K562 (cell line): ENCODE data around the gene LGALS3. TPM values are rescaled to one million over a fixed set of nuclear protein-coding genes. Genes with fewer than 3 reads are reported as not detected.

Experiments
- CC2D1A ChIP-seq: fragments of 450-650 bp; IDR thresholded peaks from 2 replicates; pipeline ENCODE4 v1.6.1; 2017; ENCODE audit warnings: mild to moderate bottlenecking
- DPF2 ChIP-seq: fragments of 450-650 bp; IDR thresholded peaks from 2 replicates; pipeline ENCODE4 v1.6.1; 2016
- HNRNPL ChIP-seq: fragments of 200-400 bp; formaldehyde crosslinking; IDR thresholded peaks from 2 replicates; pipeline ENCODE4 v1.6.1; 2017; ENCODE audit warnings: low read depth, mild to moderate bottlenecking, low read length
- NCOR1 ChIP-seq: fragments of 450-650 bp; IDR thresholded peaks from 2 replicates; pipeline ENCODE4 v1.6.1; 2016; ENCODE audit warnings: mild to moderate bottlenecking, moderate library complexity
- NFATC3 ChIP-seq: fragments of 450-650 bp; IDR thresholded peaks from 2 replicates; pipeline ENCODE4 v1.6.1; 2017; ENCODE audit warnings: mild to moderate bottlenecking
- NFE2 ChIP-seq: IDR thresholded peaks from 2 replicates; pipeline ENCODE4 v1.6.1; 2014; ENCODE audit warnings: antibody characterized with exemption, low read depth
- PHF20 ChIP-seq: fragments of 450-650 bp; IDR thresholded peaks from 2 replicates; pipeline ENCODE4 v1.6.1; 2018; ENCODE audit not compliant: partially characterized antibody
- STAT5B ChIP-seq: fragments of 250-450 bp; sonication (Bioruptor Pico); IDR thresholded peaks from 2 replicates; pipeline ENCODE4 v1.8.0; 2021; ENCODE audit warnings: mild to moderate bottlenecking, inconsistent platforms
- ZNF41 ChIP-seq: fragments of 250-450 bp; sonication (Bioruptor Pico); conservative IDR thresholded peaks from 2 replicates; pipeline ENCODE4 v1.4.0; 2020; ENCODE audit warnings: mild to moderate bottlenecking
- ZNF589 ChIP-seq: fragments of 200-800 bp; sonication (Bioruptor generic); IDR thresholded peaks from 2 replicates; pipeline ENCODE4 v1.6.1; 2016; ENCODE audit warnings: low read depth, missing genetic modification characterization, missing compliant biosample characterization
- ZNF717 ChIP-seq: fragments of 250-450 bp; sonication (Bioruptor Pico); IDR thresholded peaks from 2 replicates; pipeline ENCODE4 v1.5.0; 2021
- polyA plus RNA-seq, 8 experiments: library from polyadenylated mRNA; depleted of rRNA in 4 of 8; stranded (reverse) in 5 of 8; unstranded in 3 of 8; fragments of >200 nt; fragmentation: Nextera tagmentation in 2 of 8; fragmentation: Illumina TruSeq in 1 of 8; extraction: Ambion mirVana in 2 of 8; extraction: Trizol in 1 of 8; gene quantifications; 2 replicates each; pipeline versions ENCODE4 v1.2.1 to v1.2.3, GENCODE V29; 2011 to 2014; ENCODE audit warnings: inconsistent platforms in 1 of 8, missing spikeins in 1 of 8
- total RNA-seq, 7 experiments: library from RNA; depleted of rRNA in 6 of 7; stranded (reverse); fragments of >200 nt in 6 of 7; fragmentation: Illumina TruSeq in 2 of 7; extraction: Trizol in 2 of 7; gene quantifications; 2 replicates each; pipeline versions ENCODE4 v1.2.1 to v1.2.3, GENCODE V29; 2011 to 2021; ENCODE audit warnings: low replicate concordance in 1 of 7
- TF ChIP-seq, protein P1 (sequence below): fragments of 450-650 bp; IDR thresholded peaks from 2 replicates; pipeline ENCODE4 v1.6.1; 2016; ENCODE audit warnings: mild to moderate bottlenecking, moderate library complexity
- TF ChIP-seq, protein P2 (sequence below): fragments of 250-450 bp; sonication (Bioruptor Pico); IDR thresholded peaks from 2 replicates; pipeline ENCODE4 v1.8.0; 2021; ENCODE audit warnings: mild to moderate bottlenecking, moderate library complexity

LGALS3 gene
- total and polyA plus RNA-seq, 9 of the 15 experiments (the other 6 are each of a cell fraction or from before 2014, with no cell fraction given) = 0.04 to 1.9 (median 1.1) TPM

DNA sequence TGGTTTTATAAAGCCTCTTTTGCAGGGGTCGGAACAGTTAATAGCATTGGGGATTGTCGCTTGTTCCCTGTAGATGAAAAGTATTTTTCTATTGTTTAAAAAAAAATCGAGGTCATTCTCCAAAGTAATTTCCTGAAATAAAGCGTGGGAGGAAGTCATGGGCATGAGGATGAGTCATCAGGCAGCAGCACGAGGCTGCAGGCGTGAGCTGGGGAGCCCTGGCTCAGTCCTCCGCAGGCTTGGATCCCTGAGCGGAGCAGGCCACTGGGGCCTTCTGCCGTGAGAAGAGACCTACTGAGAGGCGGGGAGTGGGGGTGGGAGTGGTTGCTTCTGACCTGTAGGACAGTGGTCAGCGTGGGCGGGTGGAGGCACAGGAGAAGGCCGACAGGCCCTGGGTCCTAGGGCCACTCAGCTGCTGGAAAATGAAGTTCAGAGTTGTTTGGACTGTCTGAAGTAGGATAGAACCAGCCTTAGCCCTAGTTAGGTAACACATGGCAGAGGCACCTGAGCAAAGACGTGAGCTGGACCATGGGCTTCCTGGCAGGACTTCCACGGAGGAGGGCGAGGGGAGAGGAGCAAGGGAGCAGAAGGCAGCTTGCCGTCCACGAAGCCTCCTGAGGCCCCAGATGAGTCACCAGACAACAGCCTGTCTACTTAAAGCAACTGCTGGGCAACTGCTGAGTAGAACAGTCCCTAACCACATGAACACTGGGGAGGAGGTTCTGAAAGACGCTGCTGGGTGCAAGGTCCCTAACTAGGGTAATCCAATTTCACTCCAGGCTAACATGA, 21.1 kb upstream of the LGALS3 start (continued):
- TF ChIP-seq ZNF717 (CRISPR knock-in tag) = no peak
- 0 out of 2 replicates have a peak, but pooled peaks have one; percentile 21 for TF ChIP-seq CC2D1A
- 0 out of 2 replicates have a peak, but pooled peaks have one; percentile 14 for TF ChIP-seq NCOR1
- TF ChIP-seq ZNF589 (CRISPR knock-in tag) = peak; percentile 93
- TF ChIP-seq STAT5B (CRISPR knock-in tag) = no peak
- TF ChIP-seq ZNF41 (CRISPR knock-in tag) = peak; percentile 62; the same call in 1 of the 2 replicates
- peak; percentile 55; the same call in 1 of the 2 replicates for TF ChIP-seq DPF2
- no peak for TF ChIP-seq HNRNPL
- TF ChIP-seq, protein P1, sequence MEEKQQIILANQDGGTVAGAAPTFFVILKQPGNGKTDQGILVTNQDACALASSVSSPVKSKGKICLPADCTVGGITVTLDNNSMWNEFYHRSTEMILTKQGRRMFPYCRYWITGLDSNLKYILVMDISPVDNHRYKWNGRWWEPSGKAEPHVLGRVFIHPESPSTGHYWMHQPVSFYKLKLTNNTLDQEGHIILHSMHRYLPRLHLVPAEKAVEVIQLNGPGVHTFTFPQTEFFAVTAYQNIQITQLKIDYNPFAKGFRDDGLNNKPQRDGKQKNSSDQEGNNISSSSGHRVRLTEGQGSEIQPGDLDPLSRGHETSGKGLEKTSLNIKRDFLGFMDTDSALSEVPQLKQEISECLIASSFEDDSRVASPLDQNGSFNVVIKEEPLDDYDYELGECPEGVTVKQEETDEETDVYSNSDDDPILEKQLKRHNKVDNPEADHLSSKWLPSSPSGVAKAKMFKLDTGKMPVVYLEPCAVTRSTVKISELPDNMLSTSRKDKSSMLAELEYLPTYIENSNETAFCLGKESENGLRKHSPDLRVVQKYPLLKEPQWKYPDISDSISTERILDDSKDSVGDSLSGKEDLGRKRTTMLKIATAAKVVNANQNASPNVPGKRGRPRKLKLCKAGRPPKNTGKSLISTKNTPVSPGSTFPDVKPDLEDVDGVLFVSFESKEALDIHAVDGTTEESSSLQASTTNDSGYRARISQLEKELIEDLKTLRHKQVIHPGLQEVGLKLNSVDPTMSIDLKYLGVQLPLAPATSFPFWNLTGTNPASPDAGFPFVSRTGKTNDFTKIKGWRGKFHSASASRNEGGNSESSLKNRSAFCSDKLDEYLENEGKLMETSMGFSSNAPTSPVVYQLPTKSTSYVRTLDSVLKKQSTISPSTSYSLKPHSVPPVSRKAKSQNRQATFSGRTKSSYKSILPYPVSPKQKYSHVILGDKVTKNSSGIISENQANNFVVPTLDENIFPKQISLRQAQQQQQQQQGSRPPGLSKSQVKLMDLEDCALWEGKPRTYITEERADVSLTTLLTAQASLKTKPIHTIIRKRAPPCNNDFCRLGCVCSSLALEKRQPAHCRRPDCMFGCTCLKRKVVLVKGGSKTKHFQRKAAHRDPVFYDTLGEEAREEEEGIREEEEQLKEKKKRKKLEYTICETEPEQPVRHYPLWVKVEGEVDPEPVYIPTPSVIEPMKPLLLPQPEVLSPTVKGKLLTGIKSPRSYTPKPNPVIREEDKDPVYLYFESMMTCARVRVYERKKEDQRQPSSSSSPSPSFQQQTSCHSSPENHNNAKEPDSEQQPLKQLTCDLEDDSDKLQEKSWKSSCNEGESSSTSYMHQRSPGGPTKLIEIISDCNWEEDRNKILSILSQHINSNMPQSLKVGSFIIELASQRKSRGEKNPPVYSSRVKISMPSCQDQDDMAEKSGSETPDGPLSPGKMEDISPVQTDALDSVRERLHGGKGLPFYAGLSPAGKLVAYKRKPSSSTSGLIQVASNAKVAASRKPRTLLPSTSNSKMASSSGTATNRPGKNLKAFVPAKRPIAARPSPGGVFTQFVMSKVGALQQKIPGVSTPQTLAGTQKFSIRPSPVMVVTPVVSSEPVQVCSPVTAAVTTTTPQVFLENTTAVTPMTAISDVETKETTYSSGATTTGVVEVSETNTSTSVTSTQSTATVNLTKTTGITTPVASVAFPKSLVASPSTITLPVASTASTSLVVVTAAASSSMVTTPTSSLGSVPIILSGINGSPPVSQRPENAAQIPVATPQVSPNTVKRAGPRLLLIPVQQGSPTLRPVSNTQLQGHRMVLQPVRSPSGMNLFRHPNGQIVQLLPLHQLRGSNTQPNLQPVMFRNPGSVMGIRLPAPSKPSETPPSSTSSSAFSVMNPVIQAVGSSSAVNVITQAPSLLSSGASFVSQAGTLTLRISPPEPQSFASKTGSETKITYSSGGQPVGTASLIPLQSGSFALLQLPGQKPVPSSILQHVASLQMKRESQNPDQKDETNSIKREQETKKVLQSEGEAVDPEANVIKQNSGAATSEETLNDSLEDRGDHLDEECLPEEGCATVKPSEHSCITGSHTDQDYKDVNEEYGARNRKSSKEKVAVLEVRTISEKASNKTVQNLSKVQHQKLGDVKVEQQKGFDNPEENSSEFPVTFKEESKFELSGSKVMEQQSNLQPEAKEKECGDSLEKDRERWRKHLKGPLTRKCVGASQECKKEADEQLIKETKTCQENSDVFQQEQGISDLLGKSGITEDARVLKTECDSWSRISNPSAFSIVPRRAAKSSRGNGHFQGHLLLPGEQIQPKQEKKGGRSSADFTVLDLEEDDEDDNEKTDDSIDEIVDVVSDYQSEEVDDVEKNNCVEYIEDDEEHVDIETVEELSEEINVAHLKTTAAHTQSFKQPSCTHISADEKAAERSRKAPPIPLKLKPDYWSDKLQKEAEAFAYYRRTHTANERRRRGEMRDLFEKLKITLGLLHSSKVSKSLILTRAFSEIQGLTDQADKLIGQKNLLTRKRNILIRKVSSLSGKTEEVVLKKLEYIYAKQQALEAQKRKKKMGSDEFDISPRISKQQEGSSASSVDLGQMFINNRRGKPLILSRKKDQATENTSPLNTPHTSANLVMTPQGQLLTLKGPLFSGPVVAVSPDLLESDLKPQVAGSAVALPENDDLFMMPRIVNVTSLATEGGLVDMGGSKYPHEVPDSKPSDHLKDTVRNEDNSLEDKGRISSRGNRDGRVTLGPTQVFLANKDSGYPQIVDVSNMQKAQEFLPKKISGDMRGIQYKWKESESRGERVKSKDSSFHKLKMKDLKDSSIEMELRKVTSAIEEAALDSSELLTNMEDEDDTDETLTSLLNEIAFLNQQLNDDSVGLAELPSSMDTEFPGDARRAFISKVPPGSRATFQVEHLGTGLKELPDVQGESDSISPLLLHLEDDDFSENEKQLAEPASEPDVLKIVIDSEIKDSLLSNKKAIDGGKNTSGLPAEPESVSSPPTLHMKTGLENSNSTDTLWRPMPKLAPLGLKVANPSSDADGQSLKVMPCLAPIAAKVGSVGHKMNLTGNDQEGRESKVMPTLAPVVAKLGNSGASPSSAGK = peak; percentile 98
- TF ChIP-seq NFATC3 = no peak
- TF ChIP-seq PHF20 = no peak
- peak; percentile 69 for TF ChIP-seq NFE2
- TF ChIP-seq, protein P2, sequence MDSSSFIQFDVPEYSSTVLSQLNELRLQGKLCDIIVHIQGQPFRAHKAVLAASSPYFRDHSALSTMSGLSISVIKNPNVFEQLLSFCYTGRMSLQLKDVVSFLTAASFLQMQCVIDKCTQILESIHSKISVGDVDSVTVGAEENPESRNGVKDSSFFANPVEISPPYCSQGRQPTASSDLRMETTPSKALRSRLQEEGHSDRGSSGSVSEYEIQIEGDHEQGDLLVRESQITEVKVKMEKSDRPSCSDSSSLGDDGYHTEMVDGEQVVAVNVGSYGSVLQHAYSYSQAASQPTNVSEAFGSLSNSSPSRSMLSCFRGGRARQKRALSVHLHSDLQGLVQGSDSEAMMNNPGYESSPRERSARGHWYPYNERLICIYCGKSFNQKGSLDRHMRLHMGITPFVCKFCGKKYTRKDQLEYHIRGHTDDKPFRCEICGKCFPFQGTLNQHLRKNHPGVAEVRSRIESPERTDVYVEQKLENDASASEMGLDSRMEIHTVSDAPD (CRISPR knock-in tag) = peak; percentile 15; the same call in 1 of the 2 replicates
